Peyer's patch (tissue), 4 donors: Measurements from ENCODE around the gene IQGAP3.

Experiments
- POLR2A ChIP-seq, 2 donors: fragments of 450-650 bp; IDR thresholded peaks; one replicate each; pipeline ENCODE4 v1.5.1; 2017; ENCODE audit warnings: antibody characterized with exemption in 2 of 2, mild to moderate bottlenecking in 2 of 2, moderate library complexity in 2 of 2
- TF ChIP-seq, protein P1 (sequence below), 6 experiments: fragments of 450-650 bp in 4 of 6; fragments of 200-600 bp in 2 of 6; sonication (generic) in 1 of 6; IDR thresholded peaks; one replicate each; pipeline ENCODE4 v1.5.1; 2017 to 2019; ENCODE audit warnings: antibody characterized with exemption in 6 of 6, mild to moderate bottlenecking in 3 of 6, moderate library complexity in 1 of 6

DNA sequence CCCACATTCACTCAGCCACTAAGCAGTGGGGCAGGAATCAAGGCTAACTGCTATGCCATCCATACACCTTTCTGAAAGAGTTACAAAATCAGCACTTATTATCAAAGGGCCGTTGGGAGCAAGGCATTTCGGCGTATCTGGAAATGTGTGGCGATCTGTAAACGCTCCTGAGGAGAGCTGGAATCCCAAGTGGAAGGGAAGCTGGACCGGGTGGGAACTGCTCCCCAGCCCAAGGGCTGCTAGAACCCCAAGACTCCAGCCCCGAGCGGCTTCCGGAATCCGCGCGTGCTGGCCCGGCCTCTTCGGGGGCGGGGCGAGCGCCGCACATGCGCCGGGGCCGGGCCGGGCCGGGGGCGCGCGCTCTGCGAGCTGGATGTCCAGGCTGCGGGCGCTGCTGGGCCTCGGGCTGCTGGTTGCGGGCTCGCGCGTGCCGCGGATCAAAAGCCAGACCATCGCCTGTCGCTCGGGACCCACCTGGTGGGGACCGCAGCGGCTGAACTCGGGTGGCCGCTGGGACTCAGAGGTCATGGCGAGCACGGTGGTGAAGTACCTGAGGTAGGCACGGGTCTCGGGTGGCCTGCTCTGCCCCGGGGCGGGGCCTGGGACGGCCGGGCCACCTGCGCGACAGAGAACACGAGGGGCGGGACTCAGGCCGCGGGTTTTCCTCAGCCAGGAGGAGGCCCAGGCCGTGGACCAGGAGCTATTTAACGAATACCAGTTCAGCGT, 19.2 kb upstream of the IQGAP3 start, which contains the start of gene NAXE:
- TF ChIP-seq, protein P1, sequence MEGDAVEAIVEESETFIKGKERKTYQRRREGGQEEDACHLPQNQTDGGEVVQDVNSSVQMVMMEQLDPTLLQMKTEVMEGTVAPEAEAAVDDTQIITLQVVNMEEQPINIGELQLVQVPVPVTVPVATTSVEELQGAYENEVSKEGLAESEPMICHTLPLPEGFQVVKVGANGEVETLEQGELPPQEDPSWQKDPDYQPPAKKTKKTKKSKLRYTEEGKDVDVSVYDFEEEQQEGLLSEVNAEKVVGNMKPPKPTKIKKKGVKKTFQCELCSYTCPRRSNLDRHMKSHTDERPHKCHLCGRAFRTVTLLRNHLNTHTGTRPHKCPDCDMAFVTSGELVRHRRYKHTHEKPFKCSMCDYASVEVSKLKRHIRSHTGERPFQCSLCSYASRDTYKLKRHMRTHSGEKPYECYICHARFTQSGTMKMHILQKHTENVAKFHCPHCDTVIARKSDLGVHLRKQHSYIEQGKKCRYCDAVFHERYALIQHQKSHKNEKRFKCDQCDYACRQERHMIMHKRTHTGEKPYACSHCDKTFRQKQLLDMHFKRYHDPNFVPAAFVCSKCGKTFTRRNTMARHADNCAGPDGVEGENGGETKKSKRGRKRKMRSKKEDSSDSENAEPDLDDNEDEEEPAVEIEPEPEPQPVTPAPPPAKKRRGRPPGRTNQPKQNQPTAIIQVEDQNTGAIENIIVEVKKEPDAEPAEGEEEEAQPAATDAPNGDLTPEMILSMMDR (IDR thresholded peaks at IDR 0.05): no peak
- peak; percentile 75 to 81 for TF ChIP-seq POLR2A (IDR thresholded peaks at IDR 0.05)
